ENCODE measurements around the gene STARD7. TPM values are rescaled to one million over a fixed set of nuclear protein-coding genes. Genes with fewer than 3 reads are reported as not detected.
"Not testable (repeated sequence)": the region's sequence is repeated elsewhere in the genome, so short reads cannot be mapped to it uniquely, and the experiment has no call there.

Gene STARD7
- total RNA-seq, 1 donor from 2014 or later: 158 TPM

- Mint-ChIP-seq H3K27ac (peak overlapping the region; percentile 91), H3K27me3 (no peaks in the 10 kb centered on the region), H3K9me3 (no peaks in the 10 kb centered on the region), H3K36me3 (ENCODE audit: low read depth) (peaks cover 29% of the 10 kb centered on the region), H3K4me3 (peak overlapping the region; percentile 93), H3K4me1 (peaks cover 74% of the 10 kb centered on the region)
- ChIA-PET POLR2A (interaction anchor here (1.0 to 14.1 kb wide), 5 partner anchors 9 to 72 kb away, joined by 4 to 534 read pairs (median 14); partner anchors contain the start of gene STARD7), CTCF (interaction anchor here (1.0 to 11.0 kb wide), 4 partner anchors 14 to 121 kb away, joined by 3 to 511 read pairs (median 8); no protein-coding TSS in a partner anchor)
- ATAC-seq (ENCODE audit: low read depth) (no peak), DNase-seq (peak; percentile 28)
- TF ChIP-seq, protein P1, sequence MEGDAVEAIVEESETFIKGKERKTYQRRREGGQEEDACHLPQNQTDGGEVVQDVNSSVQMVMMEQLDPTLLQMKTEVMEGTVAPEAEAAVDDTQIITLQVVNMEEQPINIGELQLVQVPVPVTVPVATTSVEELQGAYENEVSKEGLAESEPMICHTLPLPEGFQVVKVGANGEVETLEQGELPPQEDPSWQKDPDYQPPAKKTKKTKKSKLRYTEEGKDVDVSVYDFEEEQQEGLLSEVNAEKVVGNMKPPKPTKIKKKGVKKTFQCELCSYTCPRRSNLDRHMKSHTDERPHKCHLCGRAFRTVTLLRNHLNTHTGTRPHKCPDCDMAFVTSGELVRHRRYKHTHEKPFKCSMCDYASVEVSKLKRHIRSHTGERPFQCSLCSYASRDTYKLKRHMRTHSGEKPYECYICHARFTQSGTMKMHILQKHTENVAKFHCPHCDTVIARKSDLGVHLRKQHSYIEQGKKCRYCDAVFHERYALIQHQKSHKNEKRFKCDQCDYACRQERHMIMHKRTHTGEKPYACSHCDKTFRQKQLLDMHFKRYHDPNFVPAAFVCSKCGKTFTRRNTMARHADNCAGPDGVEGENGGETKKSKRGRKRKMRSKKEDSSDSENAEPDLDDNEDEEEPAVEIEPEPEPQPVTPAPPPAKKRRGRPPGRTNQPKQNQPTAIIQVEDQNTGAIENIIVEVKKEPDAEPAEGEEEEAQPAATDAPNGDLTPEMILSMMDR (IDR thresholded peaks at IDR 0.05): no peak
- intact Hi-C loops (cut with micrococcal nuclease): no loop called here
These were observed 65.3 kb downstream of the STARD7 start for GRCh38 chr2:96143231-96143847.

DNA sequence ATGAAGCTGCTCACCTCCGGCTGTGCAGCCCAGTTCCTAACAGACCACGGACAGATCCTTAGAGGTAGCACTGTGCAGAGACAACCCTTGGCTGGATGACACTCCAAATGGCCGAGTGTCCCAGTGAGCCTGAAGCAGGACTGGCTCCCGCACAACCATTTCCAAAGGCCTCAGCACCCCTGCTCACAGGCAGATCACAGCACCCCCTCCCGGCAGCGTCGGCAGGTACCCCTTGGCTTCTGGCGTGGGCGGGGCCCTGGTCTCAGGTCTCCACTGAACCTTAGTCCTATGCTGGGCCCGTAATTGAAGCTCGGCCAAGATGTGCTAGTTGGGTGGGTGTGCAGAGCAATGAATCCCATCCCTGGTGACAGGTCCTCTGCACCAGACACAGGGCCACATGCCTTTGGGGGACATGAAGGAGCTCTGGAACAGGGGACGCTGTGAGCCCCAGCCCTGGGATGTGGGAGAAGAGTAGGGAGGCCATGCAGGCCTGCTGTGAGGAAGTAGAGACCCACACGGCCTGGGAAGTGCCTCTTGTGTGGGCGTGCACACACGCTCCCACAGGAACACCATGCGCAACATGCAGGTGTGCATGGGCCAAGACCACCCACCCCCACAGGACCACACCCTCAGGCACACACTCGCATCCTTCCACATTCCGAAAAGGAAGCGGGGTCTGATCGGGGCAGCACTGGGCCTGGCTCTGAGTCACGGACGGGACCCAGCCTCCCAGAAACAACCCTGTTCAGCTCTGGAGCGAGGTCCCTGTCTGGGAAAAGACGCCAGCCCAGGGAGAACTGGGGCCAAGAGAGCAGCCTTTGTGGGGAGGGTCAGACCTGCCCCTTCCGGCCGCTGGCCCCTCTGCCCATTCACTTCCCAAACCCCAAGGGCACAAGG, 66.2 kb downstream of the STARD7 start:
- H3K27ac Mint-ChIP-seq: peak overlapping the region; percentile 91
- peaks cover 68% of the 10 kb centered on the region for H3K4me1 Mint-ChIP-seq
- ChIA-PET POLR2A (interaction anchor here (0.5 to 14.1 kb wide), 5 partner anchors 16 to 119 kb away, joined by 4 to 534 read pairs (median 14); partner anchors contain the start of gene STARD7), CTCF (interaction anchor here (0.9 to 11.0 kb wide), 6 partner anchors 14 to 150 kb away, joined by 3 to 511 read pairs (median 4); no protein-coding TSS in a partner anchor)
- H3K9me3 Mint-ChIP-seq: no peaks in the 10 kb centered on the region
- intact Hi-C loops (cut with micrococcal nuclease): no loop called here
- H3K27me3 Mint-ChIP-seq: no peaks in the 10 kb centered on the region
- H3K4me3 Mint-ChIP-seq: peak overlapping the region; percentile 93
- TF ChIP-seq, protein P1 (IDR thresholded peaks at IDR 0.05): no peak
- DNase-seq (peak; percentile 40), ATAC-seq (ENCODE audit: low read depth) (no peak)
- peaks cover 29% of the 10 kb centered on the region for H3K36me3 Mint-ChIP-seq (ENCODE audit: low read depth)

DNA sequence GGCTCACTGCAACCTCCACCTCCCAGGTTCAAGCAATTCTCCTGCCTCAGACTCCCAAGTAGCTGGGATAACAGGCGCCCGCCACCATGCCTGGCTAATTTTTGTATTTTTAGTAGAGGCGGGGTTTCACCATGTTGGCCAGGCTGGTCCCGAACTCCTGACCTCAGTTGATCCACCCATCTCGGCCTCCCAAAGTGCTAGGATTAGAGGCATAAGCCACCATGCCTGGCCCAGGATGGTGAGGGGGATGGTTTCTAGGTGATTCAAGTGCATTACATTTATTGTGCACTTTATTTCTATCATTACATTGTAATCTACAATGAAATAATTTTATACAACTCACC, 67.0 kb downstream of the STARD7 start:
- H3K27me3 Mint-ChIP-seq; DNase-seq; H3K9me3 Mint-ChIP-seq; ATAC-seq (ENCODE audit: low read depth); intact Hi-C loops (cut with micrococcal nuclease): not testable (repeated sequence)
- H3K4me3 Mint-ChIP-seq: peak overlapping the region; percentile 93
- H3K4me1 Mint-ChIP-seq: peaks cover 59% of the 10 kb centered on the region
- CTCF ChIA-PET: interaction anchor here (1.9 to 11.0 kb wide), 3 partner anchors 22 to 149 kb away, joined by 4 to 511 read pairs (median 13); no protein-coding TSS in a partner anchor
- peaks cover 29% of the 10 kb centered on the region for H3K36me3 Mint-ChIP-seq (ENCODE audit: low read depth)
- peak overlapping the region; percentile 91 for H3K27ac Mint-ChIP-seq
- POLR2A ChIA-PET: interaction anchor here (2.6 to 14.1 kb wide), 3 partner anchors 17 to 67 kb away, joined by 13 to 534 read pairs (median 210); partner anchors contain the start of gene STARD7

GRCh38 chr2:96140941-96141623, 67.5 kb downstream of the STARD7 start:
- peaks cover 54% of the 10 kb centered on the region for H3K4me1 Mint-ChIP-seq
- CTCF ChIA-PET: interaction anchor here (1.2 to 11.0 kb wide), 4 partner anchors 22 to 148 kb away, joined by 3 to 511 read pairs (median 8); no protein-coding TSS in a partner anchor
- intact Hi-C loops (cut with micrococcal nuclease): no loop called here

More at GRCh38 chr2:96140941-96141623, 67.5 kb downstream of the STARD7 start:
- no peak overlapping the region for H3K4me3 Mint-ChIP-seq
- no peak for DNase-seq
- no peak overlapping the region for H3K27ac Mint-ChIP-seq
- no peaks in the 10 kb centered on the region for H3K27me3 Mint-ChIP-seq
- H3K9me3 Mint-ChIP-seq: no peaks in the 10 kb centered on the region
- TF ChIP-seq, protein P1 (IDR thresholded peaks at IDR 0.05): no peak
- peaks cover 29% of the 10 kb centered on the region for H3K36me3 Mint-ChIP-seq (ENCODE audit: low read depth)
- no peak for ATAC-seq (ENCODE audit: low read depth)
- POLR2A ChIA-PET: interaction anchor here (10.1 to 14.1 kb wide), 2 partner anchors 17 to 28 kb away, joined by 210 to 534 read pairs; no protein-coding TSS in a partner anchor

Measured in activated B cell treated with CpG ODN at 0.5 μM for 24 hours (primary cell).